GM12874 (cell line): Measurements from ENCODE around the gene PHGDH.

Experiments used
- CTCF ChIP-seq: IDR thresholded peaks from 2 replicates; pipeline ENCODE4 v1.5.1; 2011; ENCODE audit warnings: low read depth, mild to moderate bottlenecking, control low read depth, low read length, moderate library complexity; ENCODE audit not compliant: insufficient read depth

Gene PHGDH

DNA sequence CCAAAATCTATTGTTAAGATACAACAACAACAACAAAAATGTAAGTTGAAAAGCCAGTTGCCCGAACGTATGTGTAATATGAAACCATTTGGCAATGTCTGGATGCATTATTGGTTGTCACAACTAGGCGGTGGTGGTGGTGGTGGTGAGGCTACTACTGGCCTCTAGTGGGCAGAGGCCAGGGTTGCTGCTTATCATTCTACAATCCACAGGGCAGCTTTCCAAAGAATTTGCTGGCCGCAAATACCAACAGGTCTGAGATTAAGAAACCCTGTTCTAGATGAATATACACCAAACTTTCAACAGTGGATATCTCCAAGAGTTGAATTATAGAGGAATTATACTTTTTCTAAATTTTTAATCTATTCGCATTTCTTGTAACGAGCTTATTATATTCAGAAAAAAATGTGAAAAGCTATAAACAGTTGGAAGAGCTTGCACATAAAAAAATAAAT, 36.9 kb upstream of the PHGDH start:
- no peak for TF ChIP-seq CTCF

DNA sequence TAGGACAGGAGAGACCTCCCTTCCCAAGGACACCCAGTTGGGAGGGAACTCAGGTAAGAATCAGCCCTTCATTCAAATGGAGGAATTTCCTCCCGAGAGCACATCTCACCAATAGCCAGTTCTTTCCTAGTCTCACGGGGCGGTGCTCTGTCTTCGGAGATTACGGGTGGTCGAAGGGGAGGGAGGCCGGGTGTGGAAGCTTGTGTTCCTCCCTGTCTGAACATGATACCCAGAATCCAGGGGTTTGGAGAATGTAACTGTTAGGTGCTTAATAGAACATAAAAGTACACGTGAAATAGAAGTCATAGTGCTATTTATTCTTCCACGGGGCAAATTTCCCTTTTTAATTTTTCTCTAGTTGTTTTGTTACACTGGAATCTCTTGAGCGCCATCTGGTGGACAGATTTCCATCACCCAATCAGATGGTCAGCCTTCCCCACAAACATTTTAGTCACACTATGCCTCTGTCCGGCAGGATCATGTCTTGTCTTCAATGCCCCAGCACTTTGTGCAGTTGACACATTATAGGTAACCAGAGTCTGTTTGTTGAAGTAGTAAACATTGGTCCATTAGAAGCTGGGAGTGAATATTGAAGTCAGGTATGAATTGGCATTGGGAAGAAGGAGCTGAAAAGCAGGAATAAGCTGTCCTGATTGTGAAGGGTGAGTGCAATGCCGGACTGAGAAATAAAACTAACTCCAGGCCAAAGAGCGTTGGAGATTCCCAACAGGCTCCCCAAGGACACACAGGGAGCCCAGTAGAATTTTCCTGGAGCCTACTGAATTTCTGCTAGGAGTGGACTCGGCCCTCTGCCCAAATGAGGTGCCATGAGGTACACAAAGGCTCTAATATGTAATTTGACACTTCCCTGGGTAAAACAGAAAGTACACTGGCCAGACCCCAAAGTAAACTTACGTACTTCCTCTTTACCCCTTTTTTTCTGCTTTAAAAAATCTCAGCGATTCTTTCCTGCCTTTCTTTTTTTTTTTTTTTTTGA, 36.1 kb upstream of the PHGDH start:
- TF ChIP-seq CTCF, result peak; percentile 48; the same call in 1 of the 2 replicates

- TF ChIP-seq CTCF, result no peak
Measured at GRCh38 chr1:119676571-119677206, 35.0 kb upstream of the PHGDH start.

DNA sequence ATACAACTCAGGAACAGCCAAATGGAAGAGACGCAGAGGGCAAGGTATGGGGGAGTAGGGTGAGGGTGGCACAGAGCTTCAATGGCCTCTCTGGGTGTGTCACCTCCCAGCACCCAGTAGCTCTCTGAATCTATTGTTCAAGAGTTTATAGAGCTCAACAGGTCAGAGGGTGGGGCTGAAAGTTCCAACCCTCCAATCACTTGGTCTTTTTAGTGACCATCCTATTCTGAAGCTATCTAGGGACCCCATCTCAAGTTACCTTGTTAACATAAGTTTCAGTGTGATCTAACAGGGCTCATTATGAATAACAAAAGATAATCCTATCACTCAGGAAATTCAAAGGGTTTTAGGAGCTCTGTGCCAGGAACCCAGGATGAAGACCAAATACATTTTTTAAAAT, 32.5 kb upstream of the PHGDH start:
- no peak for TF ChIP-seq CTCF

DNA sequence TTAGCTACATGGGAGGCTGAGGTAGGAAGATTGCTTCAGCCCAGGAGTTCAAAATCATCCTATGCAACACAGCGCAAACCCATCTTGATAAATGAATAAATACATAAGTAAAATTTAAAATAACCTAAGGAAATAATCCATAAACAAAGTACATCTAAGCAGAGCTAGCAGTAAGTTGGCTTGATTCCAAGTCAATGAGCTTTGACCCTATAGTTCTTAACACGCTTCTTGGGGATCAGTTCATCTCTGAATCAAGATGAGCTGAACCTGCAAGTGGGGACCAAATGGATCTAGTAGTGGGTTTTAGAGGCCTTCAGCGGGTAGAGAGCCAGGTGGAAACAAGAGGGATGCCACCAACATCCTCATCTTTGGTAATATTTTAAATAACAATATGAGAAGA, 31.5 kb upstream of the PHGDH start:
- no peak for TF ChIP-seq CTCF

- no peak for TF ChIP-seq CTCF
Measured at GRCh38 chr1:119680723-119681122, 31.0 kb upstream of the PHGDH start.

- no peak for TF ChIP-seq CTCF
Measured at GRCh38 chr1:119681560-119681959, 30.2 kb upstream of the PHGDH start.
